Measurements from ENCODE around the gene CBLB. TPM values are rescaled to one million over a fixed set of nuclear protein-coding genes. Genes with fewer than 3 reads are reported as not detected.

The CBLB gene
- total RNA-seq, 2 donors from 2014 or later: 112 to 141 TPM

DNA sequence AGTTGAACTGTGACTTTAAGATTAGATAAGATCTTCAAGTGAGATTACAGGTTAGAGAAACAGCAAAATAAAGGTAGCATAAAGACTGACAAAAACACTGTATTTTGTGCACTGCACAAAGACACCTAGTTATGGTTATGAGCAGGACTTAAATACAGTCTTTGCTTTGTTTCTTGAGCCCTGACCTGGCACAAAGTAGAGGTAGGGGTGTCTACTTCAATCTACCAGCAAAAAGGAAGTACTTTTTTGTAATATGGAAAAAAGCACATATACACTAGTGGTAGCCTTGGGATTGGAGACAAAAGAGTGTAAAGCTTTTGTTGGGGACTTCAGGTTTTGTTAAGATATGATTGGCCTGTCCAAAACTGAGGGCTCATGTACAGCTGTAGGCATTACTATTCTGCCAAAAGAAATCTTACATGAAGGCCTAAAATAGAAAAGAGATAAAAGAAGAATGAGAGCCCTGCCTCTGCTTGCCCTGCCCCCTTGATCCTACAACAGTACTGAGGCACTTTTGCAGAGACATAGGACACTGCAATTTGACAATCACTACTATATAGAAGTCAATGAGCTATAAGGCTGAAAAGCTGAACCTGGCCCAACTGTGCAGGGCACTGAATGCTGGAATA is 194.3 kb downstream of the CBLB start:
- intact Hi-C loops (cut with DNase I): no loop called here
- no peak for DNase-seq (ENCODE audit: low spot score)

- DNase-seq (ENCODE audit: low spot score): no peak
- intact Hi-C loops (cut with DNase I): no loop called here
These were observed 195.8 kb downstream of the CBLB start for GRCh38 chr3:105672996-105673395.

- DNase-seq (ENCODE audit: low spot score): no peak
- intact Hi-C loops (cut with DNase I): no loop called here
These were observed 206.5 kb downstream of the CBLB start for GRCh38 chr3:105662306-105662705.

- intact Hi-C loops (cut with DNase I): loop anchor here in 1 of 2 donors (2.0 kb wide), 1 partner anchor 37 kb away; no protein-coding TSS in a partner anchor
- DNase-seq (ENCODE audit: low spot score): no peak
These were observed 207.4 kb downstream of the CBLB start for GRCh38 chr3:105661461-105661860.

DNA sequence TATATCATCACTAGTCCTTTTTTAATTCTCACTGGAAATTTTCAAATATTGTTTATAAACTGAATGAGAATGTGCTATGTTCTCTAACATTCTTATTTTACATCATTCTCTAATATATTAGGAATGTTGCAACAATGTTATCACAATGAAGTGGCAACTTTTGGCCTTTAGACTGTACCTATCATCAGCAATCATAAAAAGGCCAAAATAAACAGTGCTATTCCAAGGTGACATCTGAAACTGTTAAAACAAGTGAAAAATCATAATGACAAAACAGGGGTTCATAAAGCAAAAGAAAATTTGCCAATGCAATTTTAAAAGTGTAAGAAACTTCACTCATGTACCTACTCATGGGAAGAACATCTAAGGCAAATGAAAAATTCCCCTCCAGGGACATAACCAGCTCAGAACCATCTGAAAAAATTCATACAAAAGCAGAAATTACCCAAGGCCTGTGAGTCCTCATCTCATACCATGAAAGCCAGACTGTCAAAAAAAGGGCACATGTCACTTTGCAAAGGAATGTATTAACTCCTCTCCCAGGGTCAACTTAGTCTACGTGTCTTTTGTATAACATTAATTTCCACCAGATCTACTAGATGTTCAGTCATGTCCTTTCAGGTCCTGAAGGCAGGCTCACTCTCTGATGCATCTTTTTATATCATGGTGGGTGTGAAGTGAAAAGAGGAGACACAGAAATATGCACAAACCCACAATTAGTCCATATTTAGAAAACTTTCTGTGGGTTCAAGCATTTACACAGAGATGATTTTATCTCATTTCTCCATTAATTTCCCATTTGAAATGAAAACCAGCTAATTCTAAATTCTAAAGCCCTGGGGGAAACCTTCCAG is 211.9 kb downstream of the CBLB start:
- intact Hi-C loops (cut with DNase I): no loop called here
- DNase-seq (ENCODE audit: low spot score): no peak

GRCh38 chr3:105653868-105654267 is 214.9 kb downstream of the CBLB start:
- DNase-seq (ENCODE audit: low spot score): no peak
- intact Hi-C loops (cut with DNase I): no loop called here

DNA sequence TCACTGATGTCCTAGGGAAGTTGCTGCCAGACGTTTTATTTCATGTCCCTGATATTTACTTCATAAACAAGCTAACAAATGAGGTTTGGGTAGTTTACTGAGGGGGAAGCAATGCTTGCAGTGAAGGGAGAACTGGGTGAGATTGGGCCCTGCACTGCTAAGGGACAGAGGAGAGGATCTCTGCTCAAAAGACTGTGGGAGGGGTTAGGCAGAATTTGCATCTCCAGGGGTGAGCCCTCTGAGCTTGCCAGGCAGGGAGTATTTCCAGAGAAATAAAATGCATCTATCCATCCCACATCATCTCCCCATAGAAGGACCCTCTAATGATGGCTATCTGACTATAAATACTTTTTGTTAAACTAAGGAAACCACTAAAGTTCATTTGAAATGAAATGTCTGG is 215.6 kb downstream of the CBLB start:
- DNase-seq (ENCODE audit: low spot score): no peak
- intact Hi-C loops (cut with DNase I): no loop called here

GRCh38 chr3:105649480-105649879 is 219.3 kb downstream of the CBLB start:
- peak; percentile 55 for DNase-seq (ENCODE audit: low spot score)
- intact Hi-C loops (cut with DNase I): no loop called here

DNA sequence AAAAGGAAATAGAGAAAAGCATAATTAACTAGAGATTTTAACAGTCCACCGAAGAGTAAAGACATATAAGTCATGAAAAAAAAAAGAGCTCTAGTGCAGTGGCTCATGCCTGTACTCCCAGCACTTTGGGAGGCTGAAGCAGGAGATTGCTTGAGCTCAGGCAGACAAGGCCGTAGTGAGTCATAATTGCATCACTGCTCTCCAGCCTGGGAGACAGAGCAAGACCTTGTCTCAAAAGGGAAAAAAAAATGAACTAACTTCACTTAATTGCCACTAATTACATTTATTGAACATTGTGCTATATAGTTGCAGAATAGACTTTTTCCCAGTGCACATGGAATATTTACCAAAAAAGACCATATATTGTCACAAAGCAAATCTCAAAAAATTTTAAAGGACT is 221.8 kb downstream of the CBLB start:
- no peak for DNase-seq (ENCODE audit: low spot score)
- intact Hi-C loops (cut with DNase I): no loop called here

DNA sequence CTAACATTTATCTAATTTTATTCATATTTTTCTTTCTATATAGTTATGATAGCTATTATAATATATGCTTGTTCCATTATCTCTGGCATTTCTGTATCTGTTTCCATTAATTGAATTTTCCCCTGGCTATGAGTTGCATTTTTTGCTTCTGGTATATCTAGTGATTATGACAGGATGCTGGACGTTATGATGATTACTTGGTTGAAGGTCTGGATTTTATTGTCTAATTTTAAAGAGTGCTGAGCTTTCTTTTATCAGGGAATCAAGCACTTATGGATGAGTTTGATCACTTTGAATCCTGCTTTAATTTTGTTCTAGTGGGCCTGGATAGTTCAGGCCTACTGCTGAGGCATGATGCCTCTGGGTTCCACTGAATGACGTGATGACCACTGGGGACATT is 229.7 kb downstream of the CBLB start:
- DNase-seq (ENCODE audit: low spot score): no peak
- intact Hi-C loops (cut with DNase I): no loop called here

GRCh38 chr3:105634708-105635107 is 234.1 kb downstream of the CBLB start:
- DNase-seq (ENCODE audit: low spot score): no peak
- intact Hi-C loops (cut with DNase I): no loop called here

GRCh38 chr3:105629718-105630117 is 239.1 kb downstream of the CBLB start:
- no peak for DNase-seq (ENCODE audit: low spot score)
- intact Hi-C loops (cut with DNase I): no loop called here

DNA sequence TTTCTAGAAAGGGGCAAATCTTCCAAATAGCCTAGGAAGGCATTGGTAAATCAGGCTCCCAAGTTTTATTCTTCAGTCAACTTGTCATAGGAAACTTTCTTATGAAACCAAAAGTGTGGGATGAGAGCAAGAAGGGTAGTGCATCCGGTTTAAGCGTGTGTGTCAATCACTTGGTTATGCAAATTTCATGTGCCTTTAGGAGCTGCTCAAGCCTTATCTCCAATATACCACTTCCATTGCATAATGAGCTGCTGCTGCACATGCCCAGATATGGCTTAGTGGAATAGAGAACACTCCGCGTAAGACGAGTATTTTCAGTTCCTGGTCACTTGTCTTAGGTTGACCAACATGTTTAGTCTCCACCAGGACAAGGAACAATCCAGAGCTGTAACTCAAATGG is 242.1 kb downstream of the CBLB start:
- DNase-seq (ENCODE audit: low spot score): no peak
- intact Hi-C loops (cut with DNase I): no loop called here

- intact Hi-C loops (cut with DNase I): no loop called here
- no peak for DNase-seq (ENCODE audit: low spot score)
These were observed 246.6 kb downstream of the CBLB start for GRCh38 chr3:105622169-105622568.

DNA sequence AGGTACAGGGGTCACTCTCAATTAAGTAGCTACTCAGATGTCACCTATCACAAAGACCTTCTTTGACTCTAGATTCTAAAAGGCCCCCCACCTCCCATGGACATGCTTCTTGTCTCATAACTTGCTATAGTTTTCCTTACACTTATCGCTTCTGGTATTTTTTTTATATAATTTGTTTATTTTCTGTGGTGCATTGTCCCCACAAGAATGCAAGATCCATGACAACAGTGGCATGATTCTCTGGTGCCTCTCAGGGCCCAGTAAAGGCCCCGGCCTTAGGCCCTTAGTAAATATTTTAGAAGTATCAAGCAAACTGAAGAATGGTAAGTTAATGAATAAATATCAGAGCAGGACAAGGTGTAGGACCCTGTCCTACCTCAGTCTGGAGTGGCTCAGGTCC is 248.6 kb downstream of the CBLB start:
- intact Hi-C loops (cut with DNase I): no loop called here

GRCh38 chr3:105619651-105620050 is 249.2 kb downstream of the CBLB start:
- intact Hi-C loops (cut with DNase I): no loop called here
- no peak for DNase-seq (ENCODE audit: low spot score)

More for the DNA sequence above, 248.6 kb downstream of the CBLB start:
- DNase-seq (ENCODE audit: low spot score): no peak

GRCh38 chr3:105618556-105618955 is 250.3 kb downstream of the CBLB start:
- no peak for DNase-seq (ENCODE audit: low spot score)
- intact Hi-C loops (cut with DNase I): no loop called here

DNA sequence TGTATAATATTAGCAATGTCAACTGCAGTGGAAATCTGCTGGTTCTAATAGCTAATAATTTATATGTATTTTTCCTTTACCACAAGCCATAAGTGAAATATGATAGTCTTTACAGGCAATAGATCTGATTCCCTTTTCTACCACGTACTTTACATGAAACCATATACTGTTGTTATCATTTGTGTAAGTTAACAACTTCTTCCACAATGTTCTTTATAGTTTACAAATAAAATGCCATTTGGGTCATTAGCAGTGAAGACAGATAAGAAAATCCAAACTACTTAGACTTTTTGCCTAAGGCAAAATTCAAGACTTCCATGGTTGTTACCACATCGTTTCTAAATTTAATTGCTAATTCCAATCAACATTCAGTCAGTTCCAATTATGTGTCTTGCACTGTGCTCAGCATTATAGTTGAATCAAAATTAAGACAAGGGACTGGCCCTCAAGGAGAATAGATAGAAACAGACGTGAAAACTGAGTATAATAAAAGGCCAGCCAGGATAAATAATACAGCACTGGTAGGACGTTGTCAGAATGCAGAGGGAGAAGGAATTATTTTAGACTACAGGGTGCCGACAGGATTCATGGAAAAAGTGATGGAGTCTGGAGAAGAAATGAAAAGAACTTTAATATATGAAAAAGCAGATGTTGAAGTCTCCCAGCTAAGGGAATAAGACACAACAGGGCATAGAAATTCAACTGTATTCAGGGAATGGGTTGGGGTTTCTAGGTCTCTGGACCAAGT is 252.3 kb downstream of the CBLB start:
- no peak for DNase-seq (ENCODE audit: low spot score)
- intact Hi-C loops (cut with DNase I): no loop called here

DNA sequence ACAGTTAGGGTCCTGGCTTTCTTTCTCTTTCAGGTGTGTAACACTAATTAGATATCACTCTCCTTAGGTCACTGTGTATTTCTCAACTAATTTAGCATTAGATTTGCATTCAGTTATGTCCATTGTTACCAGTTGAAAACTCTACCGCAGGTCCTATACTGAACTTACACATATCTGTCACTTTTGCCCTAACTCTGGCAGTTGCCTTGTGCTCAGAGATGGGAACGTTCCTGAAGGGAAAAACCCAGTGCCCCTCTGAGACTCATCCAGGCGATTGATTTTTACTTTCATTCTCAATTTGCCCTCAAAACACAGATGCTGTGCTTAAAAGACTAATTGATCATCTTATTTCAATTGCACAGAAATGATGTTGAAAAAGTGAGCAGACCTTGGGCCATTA is 253.0 kb downstream of the CBLB start:
- DNase-seq (ENCODE audit: low spot score): no peak
- intact Hi-C loops (cut with DNase I): no loop called here

GRCh38 chr3:105614288-105615030 is 254.4 kb downstream of the CBLB start:
- intact Hi-C loops (cut with DNase I): no loop called here
- DNase-seq (ENCODE audit: low spot score): no peak
